BJ (cell line): ENCODE data around the gene RALB. TPM values are rescaled to one million over a fixed set of nuclear protein-coding genes. Genes with fewer than 3 reads are reported as not detected.
A peak's percentile ranks its signal among the peaks of the same experiment; 100 is the strongest.

Source experiments
- CTCF ChIA-PET: fragments of 350-600 bp; formaldehyde crosslinking; extraction: SDS; loops from one replicate; lab custom pipeline; 2021; ENCODE audit warnings: antibody characterized with exemption, inconsistent platforms; lab: Yijun Ruan, JAX
- POLR2A ChIA-PET: fragments of 300-600 bp; sonication (Branson Sonifier 250); formaldehyde crosslinking; extraction: SDS; loops from one replicate; lab custom pipeline; 2021; ENCODE audit warnings: antibody characterized with exemption; lab: Charles Lee
- DNase-seq: peaks from one replicate; pipeline ENCODE4 v3.0.0-alpha.2; 2011; ENCODE audit warnings: low read depth
- H3K27me3 ChIP-seq: 2 replicates; pipeline ENCODE4 v1.6.0; 2011; ENCODE audit warnings: low read length; ENCODE audit not compliant: control insufficient read depth, insufficient read depth
- H3K36me3 ChIP-seq: 2 replicates; pipeline ENCODE4 v1.5.1; 2011; ENCODE audit warnings: low read length; ENCODE audit not compliant: control insufficient read depth, insufficient read depth
- H3K4me3 ChIP-seq: 2 replicates; pipeline ENCODE4 v1.5.1; 2011; ENCODE audit warnings: low read depth, mild to moderate bottlenecking, control low read depth, low read length
- CTCF ChIP-seq: IDR thresholded peaks from 2 replicates; pipeline ENCODE4 v1.5.1; 2011; ENCODE audit warnings: low read depth, mild to moderate bottlenecking, control low read depth, inconsistent platforms, low read length, moderate library complexity; ENCODE audit not compliant: insufficient read depth
- polyA plus RNA-seq: library from polyadenylated mRNA; depleted of rRNA; stranded (reverse); fragments of >200 nt; gene quantifications from 2 replicates; pipeline ENCODE4 v1.2.3, GENCODE V29; 2011

Gene RALB
- polyA plus RNA-seq, 1 experiment, result 33.3 TPM

GRCh38 chr2:120204945-120205670 is 47.5 kb upstream of the RALB start:
- no peak for TF ChIP-seq CTCF
- ChIA-PET CTCF (interaction anchor here (1.0 to 1.5 kb wide), 4 partner anchors 9 to 106 kb away, joined by 3 to 5 read pairs (median 4); no protein-coding TSS in a partner anchor), POLR2A (interaction anchor here (0.5 kb wide), 1 partner anchor 78 kb away, joined by 4 read pairs; no protein-coding TSS in a partner anchor)
- H3K27me3 ChIP-seq, result no peaks in the 10 kb centered on the region
- no peak overlapping the region for H3K4me3 ChIP-seq
- DNase-seq, result no peak
- no peaks in the 10 kb centered on the region for H3K36me3 ChIP-seq

DNA sequence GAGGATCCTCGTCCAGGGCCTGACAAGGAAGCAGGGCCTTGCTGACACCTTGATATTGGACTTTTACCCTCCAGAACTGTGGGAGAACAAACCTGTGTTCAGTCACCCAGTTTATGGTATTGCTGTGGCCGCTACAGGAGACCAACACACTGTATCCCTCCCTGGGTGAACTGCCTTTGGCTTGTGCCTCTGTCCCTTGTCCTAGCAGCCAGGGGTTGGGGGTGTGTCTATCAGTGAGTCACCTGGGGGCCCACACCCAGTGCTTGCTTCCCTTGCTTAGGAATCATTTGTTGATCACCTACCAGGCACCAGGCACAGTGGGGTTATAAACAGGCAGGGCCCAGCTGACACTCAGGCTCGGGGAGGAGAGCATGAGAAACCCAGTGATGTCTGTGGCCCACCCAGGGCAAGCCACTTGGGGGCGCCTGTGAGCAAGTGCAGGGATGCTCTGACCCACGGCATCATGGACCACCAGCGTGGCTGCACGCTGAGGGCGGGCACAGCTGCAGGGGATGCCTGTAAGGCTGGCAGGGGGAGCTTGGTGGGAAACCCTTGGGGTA is 46.5 kb upstream of the RALB start:
- POLR2A ChIA-PET, result no interaction called here
- no peak overlapping the region for H3K4me3 ChIP-seq
- TF ChIP-seq CTCF, result peak; percentile 57
- DNase-seq, result no peak
- no peaks in the 10 kb centered on the region for H3K36me3 ChIP-seq
- CTCF ChIA-PET, result interaction anchor here (0.6 to 1.4 kb wide), 4 partner anchors 14 to 109 kb away, joined by 3 to 5 read pairs (median 3); no protein-coding TSS in a partner anchor
- H3K27me3 ChIP-seq, result no peaks in the 10 kb centered on the region

DNA sequence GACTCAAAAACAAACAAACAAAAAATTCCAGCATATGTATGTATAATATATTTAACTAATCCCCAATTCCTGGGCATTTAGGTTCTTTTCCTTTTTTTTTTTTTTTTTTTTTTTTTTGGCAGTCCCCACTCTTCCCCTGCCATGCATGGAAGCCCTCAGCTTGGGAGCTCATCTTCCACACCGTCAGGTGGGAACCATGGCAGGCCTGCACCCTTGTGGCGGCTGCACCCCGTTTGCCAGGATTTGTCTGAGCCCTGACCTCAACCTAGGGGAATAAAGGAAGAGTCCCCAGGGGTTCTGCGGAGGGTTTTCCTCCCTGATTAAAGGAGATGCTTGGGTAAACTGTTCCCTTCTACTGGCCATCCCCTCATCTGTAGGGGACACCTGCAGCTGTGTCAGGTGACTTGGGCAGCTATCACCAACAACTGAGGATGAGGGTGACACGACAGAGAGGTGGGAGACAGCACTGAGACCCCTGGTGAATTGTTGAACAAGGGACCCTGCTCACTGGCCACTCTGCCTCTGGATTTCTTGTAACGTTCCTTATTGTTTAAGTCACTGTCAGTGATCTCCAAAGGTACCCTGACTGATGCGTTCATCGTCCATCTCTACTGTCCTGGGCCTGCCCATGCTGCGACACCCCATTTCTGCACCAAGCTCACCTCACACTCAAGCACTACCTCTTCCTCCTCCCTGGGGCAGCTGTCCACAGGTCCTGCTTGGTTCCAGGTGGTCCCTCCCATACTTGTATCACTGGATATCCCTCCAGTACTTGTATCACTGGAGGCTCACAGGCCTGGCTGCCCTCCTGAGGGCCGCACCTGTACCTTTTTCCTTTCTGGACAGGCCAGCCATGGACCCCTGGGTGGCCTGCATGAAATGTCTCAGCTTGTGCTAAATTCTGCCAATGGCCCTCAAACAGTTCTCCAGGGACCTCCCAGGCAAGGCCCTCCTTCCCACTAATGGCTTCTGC is 44.0 kb upstream of the RALB start:
- H3K4me3 ChIP-seq, result no peak overlapping the region
- H3K27me3 ChIP-seq, result no peaks in the 10 kb centered on the region
- no peak for TF ChIP-seq CTCF
- no peaks in the 10 kb centered on the region for H3K36me3 ChIP-seq
- DNase-seq, result no peak
- ChIA-PET POLR2A (no interaction called here), CTCF (interaction anchor here (0.9 to 1.5 kb wide), 3 partner anchors 30 to 474 kb away, joined by 3 read pairs; no protein-coding TSS in a partner anchor)

DNA sequence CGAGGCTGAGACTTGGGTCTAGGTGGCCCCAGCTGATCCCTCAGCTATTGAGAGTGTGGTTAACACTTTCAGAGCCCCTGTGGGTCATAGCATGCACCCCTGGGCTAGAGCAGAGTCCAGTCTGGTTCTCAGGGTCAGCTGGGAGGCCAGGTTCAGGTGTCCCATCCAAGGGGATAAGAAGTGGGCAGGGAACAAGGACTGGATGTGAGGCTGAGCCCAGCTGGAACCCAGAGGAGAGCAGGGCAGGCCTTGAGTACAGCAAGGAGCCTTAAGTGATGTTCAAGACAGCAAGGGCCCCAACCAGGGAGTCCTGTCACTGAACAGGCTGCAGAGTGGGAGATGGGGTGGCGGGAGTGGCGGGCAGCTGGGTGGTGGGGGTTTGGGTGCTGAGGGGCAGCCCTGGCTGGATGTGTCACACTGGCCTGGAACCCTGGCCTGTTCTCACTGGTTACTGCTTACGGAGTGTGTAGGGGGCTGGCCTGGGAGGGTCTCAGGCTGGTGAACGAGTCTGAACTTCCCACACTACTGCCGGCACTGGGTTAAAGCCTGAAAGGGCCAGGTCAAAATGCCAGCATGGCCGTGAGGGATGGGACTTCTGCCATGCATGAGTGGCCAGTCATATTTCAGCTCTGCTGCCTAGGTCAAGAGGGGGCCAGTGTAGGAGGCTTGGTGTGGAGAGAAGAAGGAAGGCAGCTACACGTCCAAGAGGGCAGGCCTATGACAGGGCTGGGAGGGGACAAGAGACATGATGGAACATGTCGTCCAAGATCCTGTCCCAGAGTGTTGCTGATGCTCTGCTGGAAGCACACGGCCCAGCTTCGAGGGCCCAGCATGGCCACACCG is 43.0 kb upstream of the RALB start:
- Histone ChIP-seq H3K4me3 (no peak overlapping the region), H3K27me3 (no peaks in the 10 kb centered on the region), H3K36me3 (no peaks in the 10 kb centered on the region)
- DNase-seq, result no peak
- POLR2A ChIA-PET, result no interaction called here
- CTCF ChIA-PET, result interaction anchor here (0.6 to 1.2 kb wide), 2 partner anchors 31 to 802 kb away, joined by 3 read pairs; no protein-coding TSS in a partner anchor
- TF ChIP-seq CTCF, result no peak
